ENCODE results near the gene KLHL10.
"Not testable (repeated sequence)": the region's sequence is repeated elsewhere in the genome, so short reads cannot be mapped to it uniquely, and the experiment has no call there.

Gene KLHL10

GRCh38 chr17:41816637-41817320 is 20.8 kb upstream of the KLHL10 start:
- Histone ChIP-seq H3K9ac (ENCODE audit: low read length in 2 of 2) (no peak overlapping the region), H3K27ac (ENCODE audit: low read length) (no peak overlapping the region), H3K27me3 (ENCODE audit: control insufficient read depth in 1 of 2, insufficient read depth in 2 of 2, low read length in 2 of 2) (no peaks in the 10 kb centered on the region), H3K36me3 (ENCODE audit: control insufficient read depth in 2 of 2, insufficient read depth in 2 of 2, low read length in 2 of 2) (no peaks in the 10 kb centered on the region), H3K4me1 (ENCODE audit: control insufficient read depth, insufficient read depth, low read length) (peaks cover 22% of the 10 kb centered on the region), H3K9me3 (ENCODE audit: control insufficient read depth in 2 of 2, low read length in 2 of 2) (no peaks in the 10 kb centered on the region), H3K4me3 (ENCODE audit: low read length in 2 of 2) (no peak overlapping the region)

- Histone ChIP-seq H3K4me1 (ENCODE audit: control insufficient read depth, insufficient read depth, low read length) (peaks cover 10% of the 10 kb centered on the region), H3K36me3 (ENCODE audit: control insufficient read depth in 2 of 2, insufficient read depth in 2 of 2, low read length in 2 of 2) (no peaks in the 10 kb centered on the region), H3K27me3 (ENCODE audit: control insufficient read depth in 1 of 2, insufficient read depth in 2 of 2, low read length in 2 of 2) (no peaks in the 10 kb centered on the region), H3K9ac (ENCODE audit: low read length in 2 of 2) (no peak overlapping the region), H3K9me3 (ENCODE audit: control insufficient read depth in 2 of 2, low read length in 2 of 2) (no peaks in the 10 kb centered on the region), H3K4me3 (ENCODE audit: low read length in 2 of 2) (no peak overlapping the region), H3K27ac (ENCODE audit: low read length) (no peak overlapping the region)
Measured at GRCh38 chr17:41818024-41818423, 19.6 kb upstream of the KLHL10 start.

GRCh38 chr17:41821776-41822175 is 15.8 kb upstream of the KLHL10 start:
- no peaks in the 10 kb centered on the region for H3K27me3 ChIP-seq (ENCODE audit: control insufficient read depth in 1 of 2, insufficient read depth in 2 of 2, low read length in 2 of 2)
- no peaks in the 10 kb centered on the region for H3K4me1 ChIP-seq (ENCODE audit: control insufficient read depth, insufficient read depth, low read length)
- H3K9me3 ChIP-seq (ENCODE audit: control insufficient read depth in 2 of 2, low read length in 2 of 2), result no peaks in the 10 kb centered on the region
- no peak overlapping the region for H3K9ac ChIP-seq (ENCODE audit: low read length in 2 of 2)
- peaks cover 12 to 16% of the 10 kb centered on the region in 2 donors for H3K36me3 ChIP-seq (ENCODE audit: control insufficient read depth in 2 of 2, insufficient read depth in 2 of 2, low read length in 2 of 2)
- H3K4me3 ChIP-seq (ENCODE audit: low read length in 2 of 2), result no peak overlapping the region
- no peak overlapping the region for H3K27ac ChIP-seq (ENCODE audit: low read length)

- Histone ChIP-seq H3K27me3 (ENCODE audit: control insufficient read depth in 1 of 2, insufficient read depth in 2 of 2, low read length in 2 of 2) (no peaks in the 10 kb centered on the region), H3K9me3 (ENCODE audit: control insufficient read depth in 2 of 2, low read length in 2 of 2) (no peaks in the 10 kb centered on the region), H3K27ac (ENCODE audit: low read length) (no peak overlapping the region)
Measured at GRCh38 chr17:41822216-41823140, 15.1 kb upstream of the KLHL10 start.

GRCh38 chr17:41823141-41823524 is 14.5 kb upstream of the KLHL10 start:
- H3K36me3 ChIP-seq (ENCODE audit: control insufficient read depth in 2 of 2, insufficient read depth in 2 of 2, low read length in 2 of 2), result peaks cover 20 to 22% of the 10 kb centered on the region in 2 donors

More at GRCh38 chr17:41822216-41823140, 15.1 kb upstream of the KLHL10 start:
- Histone ChIP-seq H3K4me1 (ENCODE audit: control insufficient read depth, insufficient read depth, low read length) (peaks cover 2% of the 10 kb centered on the region), H3K4me3 (ENCODE audit: low read length in 2 of 2) (no peak overlapping the region), H3K9ac (ENCODE audit: low read length in 2 of 2) (no peak overlapping the region), H3K36me3 (ENCODE audit: control insufficient read depth in 2 of 2, insufficient read depth in 2 of 2, low read length in 2 of 2) (peaks cover 15 to 16% of the 10 kb centered on the region in 2 donors)

GRCh38 chr17:41823580-41823979 is 14.0 kb upstream of the KLHL10 start:
- no peak overlapping the region for H3K9ac ChIP-seq (ENCODE audit: low read length in 2 of 2)
- peaks cover 22 to 23% of the 10 kb centered on the region in 2 donors for H3K36me3 ChIP-seq (ENCODE audit: control insufficient read depth in 2 of 2, insufficient read depth in 2 of 2, low read length in 2 of 2)
- H3K27ac ChIP-seq (ENCODE audit: low read length), result no peak overlapping the region

More at GRCh38 chr17:41823141-41823524, 14.5 kb upstream of the KLHL10 start:
- Histone ChIP-seq H3K4me3 (ENCODE audit: low read length in 2 of 2) (no peak overlapping the region), H3K4me1 (ENCODE audit: control insufficient read depth, insufficient read depth, low read length) (peaks cover 6% of the 10 kb centered on the region), H3K27ac (ENCODE audit: low read length) (no peak overlapping the region), H3K27me3 (ENCODE audit: control insufficient read depth in 1 of 2, insufficient read depth in 2 of 2, low read length in 2 of 2) (no peaks in the 10 kb centered on the region), H3K9me3 (ENCODE audit: control insufficient read depth in 2 of 2, low read length in 2 of 2) (no peaks in the 10 kb centered on the region), H3K9ac (ENCODE audit: low read length in 2 of 2) (no peak overlapping the region)

GRCh38 chr17:41824086-41824485 is 13.5 kb upstream of the KLHL10 start:
- Histone ChIP-seq H3K9me3 (ENCODE audit: control insufficient read depth in 2 of 2, low read length in 2 of 2) (no peaks in the 10 kb centered on the region), H3K36me3 (ENCODE audit: control insufficient read depth in 2 of 2, insufficient read depth in 2 of 2, low read length in 2 of 2) (peaks cover 26% of the 10 kb centered on the region in 2 donors), H3K27me3 (ENCODE audit: control insufficient read depth in 1 of 2, insufficient read depth in 2 of 2, low read length in 2 of 2) (no peaks in the 10 kb centered on the region), H3K9ac (ENCODE audit: low read length in 2 of 2) (no peak overlapping the region), H3K4me3 (ENCODE audit: low read length in 2 of 2) (no peak overlapping the region), H3K27ac (ENCODE audit: low read length) (no peak overlapping the region), H3K4me1 (ENCODE audit: control insufficient read depth, insufficient read depth, low read length) (peaks cover 6% of the 10 kb centered on the region)

More at GRCh38 chr17:41823580-41823979, 14.0 kb upstream of the KLHL10 start:
- H3K9me3 ChIP-seq (ENCODE audit: control insufficient read depth in 2 of 2, low read length in 2 of 2), result no peaks in the 10 kb centered on the region
- H3K4me3 ChIP-seq (ENCODE audit: low read length in 2 of 2), result no peak overlapping the region
- peaks cover 6% of the 10 kb centered on the region for H3K4me1 ChIP-seq (ENCODE audit: control insufficient read depth, insufficient read depth, low read length)
- no peaks in the 10 kb centered on the region for H3K27me3 ChIP-seq (ENCODE audit: control insufficient read depth in 1 of 2, insufficient read depth in 2 of 2, low read length in 2 of 2)

GRCh38 chr17:41825175-41825845 is 12.3 kb upstream of the KLHL10 start:
- Histone ChIP-seq H3K27ac (ENCODE audit: low read length) (no peak overlapping the region), H3K36me3 (ENCODE audit: control insufficient read depth in 2 of 2, insufficient read depth in 2 of 2, low read length in 2 of 2) (peaks cover 35% of the 10 kb centered on the region in 2 donors)

GRCh38 chr17:41829961-41830360 is 7.7 kb upstream of the KLHL10 start:
- not testable (repeated sequence) for H3K27me3 ChIP-seq (ENCODE audit: control insufficient read depth in 1 of 2, insufficient read depth in 2 of 2, low read length in 2 of 2); H3K9me3 ChIP-seq (ENCODE audit: control insufficient read depth in 2 of 2, low read length in 2 of 2); H3K9ac ChIP-seq (ENCODE audit: low read length in 2 of 2); H3K4me1 ChIP-seq (ENCODE audit: control insufficient read depth, insufficient read depth, low read length); H3K4me3 ChIP-seq (ENCODE audit: low read length in 2 of 2); H3K27ac ChIP-seq (ENCODE audit: low read length)
- peaks cover 39 to 47% of the 10 kb centered on the region in 2 donors for H3K36me3 ChIP-seq (ENCODE audit: control insufficient read depth in 2 of 2, insufficient read depth in 2 of 2, low read length in 2 of 2)

More at GRCh38 chr17:41825175-41825845, 12.3 kb upstream of the KLHL10 start:
- Histone ChIP-seq H3K4me1 (ENCODE audit: control insufficient read depth, insufficient read depth, low read length) (peaks cover 6% of the 10 kb centered on the region), H3K27me3 (ENCODE audit: control insufficient read depth in 1 of 2, insufficient read depth in 2 of 2, low read length in 2 of 2) (no peaks in the 10 kb centered on the region), H3K4me3 (ENCODE audit: low read length in 2 of 2) (no peak overlapping the region), H3K9me3 (ENCODE audit: control insufficient read depth in 2 of 2, low read length in 2 of 2) (no peaks in the 10 kb centered on the region), H3K9ac (ENCODE audit: low read length in 2 of 2) (no peak overlapping the region)

- peaks cover 12 to 15% of the 10 kb centered on the region in 2 donors for H3K36me3 ChIP-seq (ENCODE audit: control insufficient read depth in 2 of 2, insufficient read depth in 2 of 2, low read length in 2 of 2)
- H3K9ac ChIP-seq (ENCODE audit: low read length in 2 of 2), result peak overlapping the region; percentile 76 to 87
- peak overlapping the region; percentile 75 for H3K27ac ChIP-seq (ENCODE audit: low read length)
- no peaks in the 10 kb centered on the region for H3K9me3 ChIP-seq (ENCODE audit: control insufficient read depth in 2 of 2, low read length in 2 of 2)
- H3K4me1 ChIP-seq (ENCODE audit: control insufficient read depth, insufficient read depth, low read length), result peaks cover 9% of the 10 kb centered on the region
- no peaks in the 10 kb centered on the region for H3K27me3 ChIP-seq (ENCODE audit: control insufficient read depth in 1 of 2, insufficient read depth in 2 of 2, low read length in 2 of 2)
- peak overlapping the region; percentile 82 to 83 for H3K4me3 ChIP-seq (ENCODE audit: low read length in 2 of 2)
Measured at GRCh38 chr17:41835214-41835799, 2.3 kb upstream of the KLHL10 start.
